SU-DHL-6 (cell line): ENCODE measurements around the gene PLAAT2.
"Not testable (repeated sequence)": the region's sequence is repeated elsewhere in the genome, so short reads cannot be mapped to it uniquely, and the experiment has no call there.

Experiments used
- H2AFZ ChIP-seq: fragments of 200-600 bp; sonication (generic); 2 replicates; pipeline ENCODE4 v1.6.1; 2014; ENCODE audit warnings: low read depth, mild to moderate bottlenecking, moderate library complexity, mixed read lengths, antibody characterized with exemption, low read length; ENCODE audit not compliant: severe bottlenecking
- H3F3A ChIP-seq: fragments of 200-600 bp; shearing (Covaris generic); 2 replicates; pipeline ENCODE4 v1.6.0; 2016; ENCODE audit warnings: antibody characterized with exemption, mild to moderate bottlenecking; ENCODE audit not compliant: insufficient read depth
- H3K27ac ChIP-seq: fragments of 200-600 bp; sonication (generic); 2 replicates; pipeline ENCODE4 v1.5.1; 2016; ENCODE audit warnings: low read depth, mild to moderate bottlenecking, low read length, moderate library complexity, mixed read lengths
- H3K27me3 ChIP-seq: fragments of 200-600 bp; sonication (generic), shearing (Covaris generic); 2 replicates; pipeline ENCODE4 v1.6.0; 2014; ENCODE audit warnings: mild to moderate bottlenecking, low read length
- H3K36me3 ChIP-seq: fragments of 200-600 bp; sonication (generic); 2 replicates; pipeline ENCODE4 v1.6.1; 2014; ENCODE audit warnings: mild to moderate bottlenecking, low read length, mixed read lengths
- H3K4me2 ChIP-seq: fragments of 300-600, 200-600 bp; shearing (Covaris generic), sonication (generic); 2 replicates; pipeline ENCODE4 v1.6.0; 2014; ENCODE audit warnings: low read length, low read depth, mild to moderate bottlenecking; ENCODE audit not compliant: poor library complexity, severe bottlenecking
- H3K4me3 ChIP-seq: fragments of 200-600 bp; sonication (generic); 2 replicates; pipeline ENCODE4 v1.5.1; 2014; ENCODE audit warnings: antibody characterized with exemption, low read length, mild to moderate bottlenecking, mixed read lengths; ENCODE audit not compliant: insufficient read depth, poor library complexity, severe bottlenecking
- H3K79me2 ChIP-seq: fragments of 200-600 bp; sonication (generic); 2 replicates; pipeline ENCODE4 v1.6.1; 2014; ENCODE audit warnings: mild to moderate bottlenecking, low read length, moderate library complexity; ENCODE audit not compliant: insufficient read depth
- H3K9ac ChIP-seq: fragments of 200-600 bp; sonication (generic); 2 replicates; pipeline ENCODE4 v1.7.0; 2014; ENCODE audit warnings: mild to moderate bottlenecking, low read length
- H3K9me2 ChIP-seq: fragments of 200-600 bp; sonication (generic); replicated peaks from 2 replicates; pipeline ENCODE4 v1.6.1; 2014; ENCODE audit warnings: low read length; ENCODE audit not compliant: insufficient read depth
- H3K9me3 ChIP-seq: fragments of 200-600 bp; sonication (generic); 2 replicates; pipeline ENCODE4 v1.6.1; 2014; ENCODE audit warnings: low read length, mixed read lengths; ENCODE audit not compliant: insufficient read depth
- H4K20me1 ChIP-seq: fragments of 200-600 bp; sonication (generic); 2 replicates; pipeline ENCODE4 v1.6.1; 2014; ENCODE audit warnings: low read depth, mild to moderate bottlenecking, antibody characterized with exemption, low read length, moderate library complexity, mixed read lengths
- CTCF ChIP-seq: fragments of 200-600 bp; sonication (generic); IDR thresholded peaks from one replicate; pipeline ENCODE4 v1.5.1; 2017; ENCODE audit warnings: antibody characterized with exemption, mild to moderate bottlenecking, low read length, moderate library complexity; ENCODE audit not compliant: insufficient read depth, poor library complexity, severe bottlenecking
- EZH2phosphoT487 ChIP-seq: fragments of 200-600 bp; sonication (generic), shearing (Covaris generic); conservative IDR thresholded peaks from 2 replicates; pipeline ENCODE4 v1.6.1; 2018; ENCODE audit warnings: mild to moderate bottlenecking, antibody characterized with exemption, low read length, moderate library complexity, mixed read lengths

The PLAAT2 gene

GRCh38 chr11:63608353-63609345 lies 45.5 kb upstream of the PLAAT2 start:
- Histone ChIP-seq H3K79me2 (no peaks in the 10 kb centered on the region), H3F3A (no peaks in the 10 kb centered on the region), H3K9ac (no peak overlapping the region), H3K27me3 (no peaks in the 10 kb centered on the region), H3K4me2 (no peak overlapping the region), H3K9me3 (no peaks in the 10 kb centered on the region), H3K9me2 (no peaks in the 10 kb centered on the region), H3K4me3 (no peak overlapping the region), H3K36me3 (no peaks in the 10 kb centered on the region), H4K20me1 (no peaks in the 10 kb centered on the region), H3K27ac (no peak overlapping the region), H2AFZ (no peak overlapping the region)
- TF ChIP-seq EZH2phosphoT487 (no peak), CTCF (no peak)

DNA sequence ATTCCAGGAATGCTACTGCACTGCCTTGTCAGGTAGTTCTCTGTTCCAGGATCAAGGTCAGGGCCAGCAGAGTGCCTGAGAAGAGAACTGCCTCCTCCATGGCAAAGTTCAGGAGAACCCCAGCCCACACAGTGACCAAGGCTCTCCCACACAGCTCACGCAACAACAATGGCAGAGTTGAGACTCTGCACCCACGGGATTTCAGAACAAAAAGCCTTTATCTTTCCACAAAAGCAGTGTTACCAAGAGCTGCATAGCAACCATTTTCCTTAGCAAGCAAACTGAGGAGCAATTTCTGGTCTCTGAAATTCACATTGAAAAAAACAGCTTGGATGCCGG lies 40.0 kb upstream of the PLAAT2 start:
- H2AFZ ChIP-seq, result no peak overlapping the region
- no peak overlapping the region for H3K9ac ChIP-seq

DNA sequence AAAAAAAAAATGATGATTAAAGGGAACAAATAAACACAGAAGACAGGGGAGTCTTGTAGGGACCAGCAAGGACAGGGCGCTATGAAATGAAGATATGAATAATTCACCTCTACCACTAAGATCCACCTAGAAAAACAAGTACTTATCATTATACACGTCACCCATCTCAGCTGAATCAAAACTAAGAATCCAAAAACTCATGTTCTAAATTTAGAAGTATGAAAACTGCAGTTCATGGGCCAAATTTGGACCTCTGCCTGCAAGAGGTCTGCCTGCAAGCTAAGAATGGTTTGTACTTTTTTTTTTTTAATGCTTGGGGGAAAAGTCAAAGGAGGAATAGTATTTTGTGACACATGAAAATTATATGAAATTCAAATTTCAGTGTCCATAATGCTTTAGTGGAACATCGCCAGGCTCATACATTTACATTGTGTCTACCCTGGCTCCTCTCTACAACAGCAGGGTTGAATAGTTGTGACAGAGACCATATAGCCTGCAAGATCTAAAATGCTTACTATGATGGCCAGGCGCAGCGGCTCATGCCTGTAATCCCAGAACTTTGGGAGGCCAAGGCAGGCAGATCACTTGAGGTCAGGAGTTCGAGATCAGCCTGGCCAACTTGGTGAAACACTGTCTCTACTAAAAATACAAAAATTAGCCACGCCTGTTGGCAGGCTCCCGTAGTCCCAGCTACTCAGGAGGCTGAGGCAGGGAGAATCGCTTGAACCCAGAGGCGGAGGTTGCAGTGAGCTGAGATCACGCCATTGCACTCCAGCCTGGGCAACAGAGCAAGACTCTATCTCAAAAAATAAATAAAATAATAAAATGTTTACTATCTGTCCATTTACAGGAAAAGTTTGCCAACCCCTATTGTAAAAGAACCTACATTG lies 39.4 kb upstream of the PLAAT2 start:
- not testable (repeated sequence) for H3F3A ChIP-seq, H3K4me3 ChIP-seq, H3K27me3 ChIP-seq, H2AFZ ChIP-seq, H3K9me3 ChIP-seq, H3K27ac ChIP-seq, H3K36me3 ChIP-seq, H3K79me2 ChIP-seq, H3K4me2 ChIP-seq, H3K9me2 ChIP-seq, H3K9ac ChIP-seq, H4K20me1 ChIP-seq

More for the DNA sequence above, 40.0 kb upstream of the PLAAT2 start:
- Histone ChIP-seq H3K9me3 (no peaks in the 10 kb centered on the region), H3K27ac (no peak overlapping the region), H3K79me2 (no peaks in the 10 kb centered on the region), H3F3A (no peaks in the 10 kb centered on the region), H4K20me1 (no peaks in the 10 kb centered on the region), H3K4me2 (no peak overlapping the region), H3K4me3 (no peak overlapping the region), H3K9me2 (no peaks in the 10 kb centered on the region), H3K36me3 (no peaks in the 10 kb centered on the region), H3K27me3 (no peaks in the 10 kb centered on the region)
- TF ChIP-seq CTCF, result no peak
- no peak for TF ChIP-seq EZH2phosphoT487
